ENCODE measurements around the gene PCNX2.

The PCNX2 gene

GRCh38 chr1:233240371-233240770 lies 55.2 kb downstream of the PCNX2 start:
- FAIRE-seq (no peak), DNase-seq (ENCODE audit: insufficient read length, low spot score) (no peak)
- TF ChIP-seq POLR2A (IDR thresholded peaks at IDR 0.05; ENCODE audit: low read depth, low read length) = no peak

- DNase-seq (ENCODE audit: insufficient read length, low spot score) (no peak), FAIRE-seq (no peak)
- TF ChIP-seq POLR2A (IDR thresholded peaks at IDR 0.05; ENCODE audit: low read depth, low read length) = no peak
Measured at GRCh38 chr1:233238884-233239431, 56.6 kb downstream of the PCNX2 start.

- DNase-seq (ENCODE audit: insufficient read length, low spot score) (no peak), FAIRE-seq (no peak)
- TF ChIP-seq POLR2A (IDR thresholded peaks at IDR 0.05; ENCODE audit: low read depth, low read length) = no peak
Measured at GRCh38 chr1:233237647-233238046, 57.9 kb downstream of the PCNX2 start.

- TF ChIP-seq POLR2A (IDR thresholded peaks at IDR 0.05; ENCODE audit: low read depth, low read length) = no peak
- DNase-seq (ENCODE audit: insufficient read length, low spot score) = no peak
- no peak for FAIRE-seq
Measured at GRCh38 chr1:233233508-233234040, 62.0 kb downstream of the PCNX2 start.

- FAIRE-seq (no peak), DNase-seq (ENCODE audit: insufficient read length, low spot score) (no peak)
- no peak for TF ChIP-seq POLR2A (IDR thresholded peaks at IDR 0.05; ENCODE audit: low read depth, low read length)
Measured at GRCh38 chr1:233230011-233230410, 65.5 kb downstream of the PCNX2 start.

GRCh38 chr1:233229288-233229687 lies 66.2 kb downstream of the PCNX2 start:
- FAIRE-seq (no peak), DNase-seq (ENCODE audit: insufficient read length, low spot score) (no peak)
- TF ChIP-seq POLR2A (IDR thresholded peaks at IDR 0.05; ENCODE audit: low read depth, low read length) = no peak

GRCh38 chr1:233227930-233228465 lies 67.5 kb downstream of the PCNX2 start:
- FAIRE-seq = no peak
- no peak for DNase-seq (ENCODE audit: insufficient read length, low spot score)
- no peak for TF ChIP-seq POLR2A (IDR thresholded peaks at IDR 0.05; ENCODE audit: low read depth, low read length)

- DNase-seq (ENCODE audit: insufficient read length, low spot score) = no peak
Measured at GRCh38 chr1:233224311-233224710, 71.2 kb downstream of the PCNX2 start.

GRCh38 chr1:233217832-233218231 lies 77.7 kb downstream of the PCNX2 start:
- no peak for FAIRE-seq
- no peak for TF ChIP-seq POLR2A (IDR thresholded peaks at IDR 0.05; ENCODE audit: low read depth, low read length)
- DNase-seq (ENCODE audit: insufficient read length, low spot score) = no peak

More at GRCh38 chr1:233224311-233224710, 71.2 kb downstream of the PCNX2 start:
- FAIRE-seq = no peak
- TF ChIP-seq POLR2A (IDR thresholded peaks at IDR 0.05; ENCODE audit: low read depth, low read length) = no peak

- FAIRE-seq (no peak), DNase-seq (ENCODE audit: insufficient read length, low spot score) (no peak)
- TF ChIP-seq POLR2A (IDR thresholded peaks at IDR 0.05; ENCODE audit: low read depth, low read length) = no peak
Measured at GRCh38 chr1:233216009-233216408, 79.5 kb downstream of the PCNX2 start.

- TF ChIP-seq POLR2A (IDR thresholded peaks at IDR 0.05; ENCODE audit: low read depth, low read length) = no peak
- DNase-seq (ENCODE audit: insufficient read length, low spot score) (no peak), FAIRE-seq (no peak)
Measured at GRCh38 chr1:233215135-233215760, 80.3 kb downstream of the PCNX2 start.

- FAIRE-seq = no peak
- TF ChIP-seq POLR2A (IDR thresholded peaks at IDR 0.05; ENCODE audit: low read depth, low read length) = no peak
- DNase-seq (ENCODE audit: insufficient read length, low spot score) = no peak
Measured at GRCh38 chr1:233211595-233211994, 83.9 kb downstream of the PCNX2 start.

GRCh38 chr1:233211106-233211505 lies 84.4 kb downstream of the PCNX2 start:
- DNase-seq (ENCODE audit: insufficient read length, low spot score) (no peak), FAIRE-seq (no peak)
- TF ChIP-seq POLR2A (IDR thresholded peaks at IDR 0.05; ENCODE audit: low read depth, low read length) = no peak

- FAIRE-seq = no peak
- DNase-seq (ENCODE audit: insufficient read length, low spot score) = no peak
- no peak for TF ChIP-seq POLR2A (IDR thresholded peaks at IDR 0.05; ENCODE audit: low read depth, low read length)
Measured at GRCh38 chr1:233209481-233209880, 86.0 kb downstream of the PCNX2 start.

GRCh38 chr1:233208687-233209086 lies 86.8 kb downstream of the PCNX2 start:
- no peak for TF ChIP-seq POLR2A (IDR thresholded peaks at IDR 0.05; ENCODE audit: low read depth, low read length)
- FAIRE-seq = no peak
- no peak for DNase-seq (ENCODE audit: insufficient read length, low spot score)
